SU-DHL-6 (cell line): ENCODE data around the gene VIPR2.

Experiments used
- EZH2phosphoT487 ChIP-seq: fragments of 200-600 bp; sonication (generic), shearing (Covaris generic); conservative IDR thresholded peaks from 2 replicates; pipeline ENCODE4 v1.6.1; 2018; ENCODE audit warnings: mild to moderate bottlenecking, antibody characterized with exemption, low read length, moderate library complexity, mixed read lengths
- TF ChIP-seq, protein P1 (sequence below): fragments of 200-600 bp; sonication (generic); IDR thresholded peaks from one replicate; pipeline ENCODE4 v1.5.1; 2017; ENCODE audit warnings: antibody characterized with exemption, mild to moderate bottlenecking, low read length, moderate library complexity; ENCODE audit not compliant: insufficient read depth, poor library complexity, severe bottlenecking

GRCh38 chr7:159139202-159139601, 5.5 kb downstream of the VIPR2 start:
- TF ChIP-seq, protein P1, sequence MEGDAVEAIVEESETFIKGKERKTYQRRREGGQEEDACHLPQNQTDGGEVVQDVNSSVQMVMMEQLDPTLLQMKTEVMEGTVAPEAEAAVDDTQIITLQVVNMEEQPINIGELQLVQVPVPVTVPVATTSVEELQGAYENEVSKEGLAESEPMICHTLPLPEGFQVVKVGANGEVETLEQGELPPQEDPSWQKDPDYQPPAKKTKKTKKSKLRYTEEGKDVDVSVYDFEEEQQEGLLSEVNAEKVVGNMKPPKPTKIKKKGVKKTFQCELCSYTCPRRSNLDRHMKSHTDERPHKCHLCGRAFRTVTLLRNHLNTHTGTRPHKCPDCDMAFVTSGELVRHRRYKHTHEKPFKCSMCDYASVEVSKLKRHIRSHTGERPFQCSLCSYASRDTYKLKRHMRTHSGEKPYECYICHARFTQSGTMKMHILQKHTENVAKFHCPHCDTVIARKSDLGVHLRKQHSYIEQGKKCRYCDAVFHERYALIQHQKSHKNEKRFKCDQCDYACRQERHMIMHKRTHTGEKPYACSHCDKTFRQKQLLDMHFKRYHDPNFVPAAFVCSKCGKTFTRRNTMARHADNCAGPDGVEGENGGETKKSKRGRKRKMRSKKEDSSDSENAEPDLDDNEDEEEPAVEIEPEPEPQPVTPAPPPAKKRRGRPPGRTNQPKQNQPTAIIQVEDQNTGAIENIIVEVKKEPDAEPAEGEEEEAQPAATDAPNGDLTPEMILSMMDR: no peak
- TF ChIP-seq EZH2phosphoT487: no peak
